GDM1 (cell line): ENCODE results near the gene COBLL1.
"Not testable (repeated sequence)": the region's sequence is repeated elsewhere in the genome, so short reads cannot be mapped to it uniquely, and the experiment has no call there.

Source experiments
- DNase-seq: peaks from one replicate; lab custom pipeline; 2025; lab: John Stamatoyannopoulos, UW

The COBLL1 gene

GRCh38 chr2:164782323-164782722, 59.3 kb downstream of the COBLL1 start:
- no peak for DNase-seq

- DNase-seq = no peak
Observed at GRCh38 chr2:164781394-164781793, 60.2 kb downstream of the COBLL1 start.

DNA sequence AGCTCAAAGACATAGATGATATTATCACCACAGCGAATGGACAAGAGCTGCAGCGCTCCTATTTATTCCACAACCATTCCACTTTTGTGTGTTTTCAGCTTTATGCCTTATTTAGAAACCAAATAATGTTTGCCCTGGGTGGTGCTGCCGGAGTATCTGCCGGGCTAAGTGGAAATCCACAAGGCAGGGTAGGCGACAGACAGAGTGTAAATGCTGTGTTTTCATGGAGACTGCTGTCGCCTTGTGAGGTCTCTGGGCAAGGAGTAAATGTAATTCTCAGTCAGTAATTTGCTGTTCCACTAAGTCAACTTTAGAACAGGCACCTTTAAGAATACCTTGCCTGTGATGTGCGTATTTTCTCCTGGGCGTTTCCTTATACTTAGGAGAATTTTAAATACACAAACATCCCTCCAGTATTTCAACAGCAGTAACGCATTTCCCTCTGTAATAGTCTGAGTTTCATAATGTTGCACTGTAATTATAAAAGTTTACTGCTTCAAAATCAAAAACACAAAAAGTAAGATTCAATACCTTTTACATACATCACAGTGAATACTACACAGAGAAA, 60.9 kb downstream of the COBLL1 start:
- DNase-seq = no peak

DNA sequence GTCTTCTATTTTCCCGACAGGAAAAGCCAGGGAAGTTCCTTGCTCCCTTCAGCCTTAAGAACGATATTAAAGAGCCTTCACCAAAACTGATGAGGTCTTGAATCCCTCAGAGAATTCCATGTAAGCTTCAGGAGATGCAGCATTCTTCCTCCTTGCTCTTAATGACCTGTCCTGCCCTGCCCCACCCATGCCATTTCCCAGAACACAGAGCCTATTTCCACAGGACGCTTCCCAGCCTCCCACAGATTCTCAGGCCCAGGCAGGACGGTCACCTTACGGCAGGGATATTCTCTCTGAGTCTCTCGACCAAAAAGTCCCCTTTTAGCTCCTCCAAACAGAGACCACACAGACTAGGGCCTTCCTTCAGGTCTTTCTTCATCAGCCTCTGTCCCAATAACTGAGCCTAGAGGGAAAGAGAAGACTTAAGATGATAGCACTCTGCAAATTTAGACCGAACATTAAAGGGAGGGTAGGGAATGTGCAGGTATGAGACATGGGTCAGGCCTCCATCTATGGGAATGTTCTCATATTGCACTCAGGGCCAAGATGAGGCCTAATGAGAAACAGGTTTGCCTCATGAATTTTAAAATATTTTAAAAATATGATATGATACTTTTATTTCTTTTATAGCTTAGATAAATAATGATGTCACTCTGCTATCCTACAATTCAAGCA, 62.1 kb downstream of the COBLL1 start:
- no peak for DNase-seq

DNA sequence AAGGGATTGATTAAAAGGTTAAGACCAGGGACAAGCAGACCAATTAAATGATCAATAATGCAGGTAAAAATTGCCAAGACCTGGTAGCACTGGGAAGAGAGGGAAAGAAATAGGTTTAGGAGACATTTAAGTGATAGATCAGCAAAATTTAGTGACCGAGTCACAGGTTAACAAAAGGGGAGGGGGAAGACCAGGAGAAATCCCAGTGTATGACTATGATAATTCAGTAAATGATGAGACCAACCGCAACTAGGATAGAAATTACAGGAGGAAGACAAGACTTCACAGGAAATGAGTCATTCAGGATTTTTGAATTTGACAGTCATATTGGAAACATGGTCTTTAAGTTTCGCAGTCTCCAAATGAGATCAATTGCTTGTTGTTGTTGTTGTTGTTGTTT, 62.9 kb downstream of the COBLL1 start:
- no peak for DNase-seq

- no peak for DNase-seq
Observed at GRCh38 chr2:164777847-164778461, 63.7 kb downstream of the COBLL1 start.

- no peak for DNase-seq
Observed at GRCh38 chr2:164773635-164774034, 68.0 kb downstream of the COBLL1 start.

DNA sequence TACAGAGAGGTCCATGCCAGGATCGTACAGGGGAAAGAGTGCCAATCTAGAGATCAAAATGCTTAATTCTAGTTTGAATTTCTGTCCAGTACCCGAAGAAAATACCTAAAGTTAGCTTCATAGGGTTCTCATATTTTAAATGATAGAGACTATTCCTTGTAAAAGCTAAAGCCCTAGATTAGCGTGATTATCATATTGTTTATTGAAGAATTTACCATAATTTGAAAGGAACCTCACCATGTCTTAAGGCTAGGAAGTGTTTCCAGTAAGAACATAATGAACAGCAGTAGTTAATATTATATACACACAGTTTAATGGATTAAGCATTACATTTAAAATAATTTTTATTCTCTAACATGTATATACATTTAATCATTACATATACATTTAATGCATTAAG, 68.5 kb downstream of the COBLL1 start:
- no peak for DNase-seq

DNA sequence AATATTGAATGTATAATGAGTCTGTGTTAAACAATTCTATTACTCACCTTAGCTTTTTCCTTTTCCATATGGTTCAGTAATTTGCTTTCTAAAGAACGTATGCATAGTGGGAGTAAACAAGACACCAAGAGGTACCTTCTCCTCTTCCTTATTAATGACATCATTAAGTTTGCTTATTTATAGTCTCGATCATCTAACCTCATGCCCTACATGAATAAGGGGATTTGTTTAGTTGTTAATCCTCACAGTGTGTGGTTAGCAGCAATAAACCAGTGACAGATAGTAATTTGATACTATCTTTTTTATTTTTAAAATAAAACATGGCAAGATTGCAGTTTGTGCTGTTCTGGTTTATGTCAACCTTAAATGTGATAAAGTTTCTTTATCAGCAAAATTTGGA, 69.7 kb downstream of the COBLL1 start:
- no peak for DNase-seq

GRCh38 chr2:164770421-164770916, 71.2 kb downstream of the COBLL1 start:
- no peak for DNase-seq

- no peak for DNase-seq
Observed at GRCh38 chr2:164766954-164767320, 74.7 kb downstream of the COBLL1 start.

- no peak for DNase-seq
Observed at GRCh38 chr2:164766216-164766953, 75.2 kb downstream of the COBLL1 start.

DNA sequence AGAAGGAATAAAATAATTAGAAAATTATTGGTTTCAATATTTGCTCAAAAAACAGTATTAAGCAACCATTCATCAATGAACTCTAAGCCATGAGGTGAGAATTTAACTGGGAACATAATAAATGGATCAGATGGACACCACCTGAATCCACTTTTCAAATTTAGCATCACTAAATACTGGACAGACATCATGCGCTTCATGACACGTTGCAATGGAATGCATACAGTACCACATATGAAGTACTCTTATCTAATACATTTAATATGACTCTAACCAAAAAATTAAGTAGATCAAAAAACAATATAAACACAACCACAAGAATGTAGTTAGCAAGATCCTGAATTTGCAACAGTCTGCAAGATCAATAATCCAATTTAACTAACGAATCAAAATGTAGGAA, 76.6 kb downstream of the COBLL1 start:
- DNase-seq = no peak

DNA sequence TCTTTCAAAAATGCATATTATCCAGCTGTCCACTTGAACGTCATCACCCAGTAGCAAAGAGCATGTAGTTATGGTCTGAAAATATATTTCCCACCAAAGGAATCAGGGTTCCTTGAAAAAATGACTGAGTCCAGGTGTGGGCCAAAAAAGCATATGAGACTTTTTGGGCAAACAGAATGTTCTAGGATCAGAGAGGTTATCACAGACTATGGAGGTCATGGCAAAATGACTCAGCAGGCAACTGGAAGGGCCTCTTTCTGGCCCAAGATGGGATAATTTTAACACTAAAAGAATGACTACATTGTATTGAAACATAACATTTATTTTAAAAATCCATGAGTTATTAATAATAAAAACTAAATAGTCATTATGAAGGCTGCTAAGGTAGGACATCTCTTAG, 77.1 kb downstream of the COBLL1 start:
- no peak for DNase-seq

DNA sequence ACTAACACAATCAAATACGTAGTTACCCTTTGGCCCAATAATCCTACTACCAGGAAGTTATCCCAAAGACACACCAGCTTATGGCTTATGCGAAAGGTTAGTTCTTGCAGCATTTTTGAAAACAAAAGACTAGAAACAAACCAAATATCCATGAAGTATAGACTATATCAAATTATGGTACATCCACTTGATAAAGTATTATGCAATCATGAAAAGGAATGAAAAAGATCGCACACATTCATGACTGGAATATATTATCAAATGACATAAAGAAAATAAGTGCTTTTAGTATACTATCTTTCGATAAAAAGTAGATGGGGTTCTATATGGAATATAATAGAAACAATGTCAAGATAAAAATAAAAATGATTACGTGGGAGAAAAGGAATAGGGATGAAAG, 78.2 kb downstream of the COBLL1 start:
- DNase-seq = no peak

GRCh38 chr2:164761737-164762460, 79.7 kb downstream of the COBLL1 start:
- no peak for DNase-seq

DNA sequence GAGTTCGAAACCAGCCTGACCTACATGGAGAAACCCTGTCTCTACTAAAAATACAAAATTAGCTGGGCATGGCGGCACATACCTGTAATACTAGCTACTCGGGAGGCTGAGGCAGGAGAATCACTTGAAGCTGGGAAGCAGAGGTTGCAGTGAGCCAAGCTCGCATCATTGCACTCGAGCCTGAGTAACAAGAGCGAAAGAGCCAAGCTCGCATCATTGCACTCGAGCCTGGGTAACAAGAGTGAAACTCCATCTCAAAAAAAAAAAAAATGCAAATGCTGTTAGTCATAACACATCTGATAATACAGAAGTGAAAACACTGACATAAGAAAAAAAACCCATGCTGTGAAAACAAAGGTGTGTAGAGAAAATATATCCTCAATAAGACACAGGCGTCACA, 80.4 kb downstream of the COBLL1 start:
- not testable (repeated sequence) for DNase-seq

GRCh38 chr2:164760179-164760578, 81.4 kb downstream of the COBLL1 start:
- DNase-seq = no peak

DNA sequence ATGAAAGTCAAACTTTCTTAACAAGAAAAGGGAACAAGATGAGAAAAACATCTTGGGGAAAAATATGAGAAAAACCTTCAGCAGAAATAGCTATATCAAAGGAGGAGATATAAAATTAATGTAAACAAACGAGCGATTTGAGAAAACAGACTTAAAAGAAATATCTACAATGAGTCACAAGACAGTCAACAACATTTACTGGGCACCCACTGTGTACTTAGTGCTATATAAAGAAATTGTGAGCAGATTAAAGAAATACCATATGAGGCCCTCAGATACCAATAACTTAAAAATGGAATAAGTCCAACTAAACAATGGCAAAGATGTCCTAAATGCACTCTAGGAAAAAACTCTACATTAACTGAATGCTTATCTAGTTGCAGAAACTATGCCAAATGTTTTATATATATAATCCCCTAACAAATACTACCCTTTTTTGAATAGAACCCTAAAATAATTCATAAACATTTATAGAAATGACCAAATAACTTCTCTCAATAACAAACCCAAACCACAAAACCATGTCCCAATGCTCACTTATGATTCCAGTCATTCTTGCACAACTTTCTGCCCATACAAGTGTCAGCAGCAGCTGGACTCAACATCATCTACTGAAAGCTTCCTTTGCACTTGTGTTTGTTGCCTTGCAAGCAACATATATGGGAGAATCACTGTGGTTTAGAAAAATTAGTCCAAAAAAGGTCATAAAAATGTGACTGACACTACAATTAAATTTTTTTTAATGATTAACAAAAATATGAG, 83.5 kb downstream of the COBLL1 start:
- DNase-seq = no peak

DNA sequence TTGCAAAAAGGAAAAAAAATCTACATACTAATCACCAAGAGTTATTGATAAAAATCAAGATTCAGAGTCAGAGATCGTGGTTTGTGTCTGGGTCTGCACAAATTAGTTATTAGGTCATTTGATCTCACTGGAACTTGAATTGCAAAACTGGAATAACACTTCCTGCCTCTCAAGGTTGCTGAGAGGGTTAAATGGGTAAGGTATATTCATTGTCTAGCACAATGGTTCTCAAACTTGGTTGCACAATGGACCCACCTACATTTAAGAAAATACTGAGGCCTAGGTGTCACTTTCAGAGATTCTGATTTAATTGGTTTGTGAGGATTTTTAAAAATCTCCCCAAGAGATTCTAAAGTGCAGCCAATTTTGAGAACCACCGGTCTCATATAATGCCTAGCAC, 84.8 kb downstream of the COBLL1 start:
- DNase-seq = no peak

GRCh38 chr2:164755952-164756351, 85.7 kb downstream of the COBLL1 start:
- DNase-seq = no peak
